Right lobe of liver (tissue), 4 donors: ENCODE data around the gene CSF2.

ENCODE experiments used
- POLR2A ChIP-seq: fragments of 450-650 bp; IDR thresholded peaks from one replicate; pipeline ENCODE4 v1.6.1; 2017; ENCODE audit warnings: antibody characterized with exemption, mild to moderate bottlenecking
- TF ChIP-seq, protein P1 (sequence below), 4 donors: fragments of 200-600 bp in 3 of 4; fragments of 450-650 bp in 1 of 4; IDR thresholded peaks; one replicate each; pipeline versions ENCODE4 v1.5.1 to v1.8.0; 2016 to 2022; ENCODE audit warnings: antibody characterized with exemption in 4 of 4, mild to moderate bottlenecking in 2 of 4
- donor health status: DM: no; HTN: no; CAD: no.
- donor health status: DM: no; HTN: no; CAD: no.
- donor health status: DM: no; HTN: yes; CAD: no.

DNA sequence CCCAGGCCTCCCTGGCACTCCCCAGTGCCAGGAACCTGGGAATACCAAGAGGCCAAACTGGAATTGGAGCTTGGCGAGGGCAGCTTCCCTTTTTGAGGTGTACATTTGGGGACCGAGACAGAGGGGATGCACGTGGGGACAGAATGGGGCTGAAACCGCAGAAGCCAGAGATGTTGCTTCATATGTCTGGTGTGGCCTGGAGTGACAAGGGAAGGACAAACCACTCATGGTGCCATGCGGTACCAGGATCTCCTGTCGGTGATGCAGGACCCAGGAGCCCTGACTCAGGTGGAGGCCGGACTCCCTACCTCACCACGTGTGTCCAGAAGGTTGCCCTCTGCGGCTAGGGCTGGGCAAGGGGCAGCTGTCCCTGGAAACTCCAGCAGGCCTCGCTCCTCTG, 4.0 kb upstream of the CSF2 start:
- TF ChIP-seq, protein P1, sequence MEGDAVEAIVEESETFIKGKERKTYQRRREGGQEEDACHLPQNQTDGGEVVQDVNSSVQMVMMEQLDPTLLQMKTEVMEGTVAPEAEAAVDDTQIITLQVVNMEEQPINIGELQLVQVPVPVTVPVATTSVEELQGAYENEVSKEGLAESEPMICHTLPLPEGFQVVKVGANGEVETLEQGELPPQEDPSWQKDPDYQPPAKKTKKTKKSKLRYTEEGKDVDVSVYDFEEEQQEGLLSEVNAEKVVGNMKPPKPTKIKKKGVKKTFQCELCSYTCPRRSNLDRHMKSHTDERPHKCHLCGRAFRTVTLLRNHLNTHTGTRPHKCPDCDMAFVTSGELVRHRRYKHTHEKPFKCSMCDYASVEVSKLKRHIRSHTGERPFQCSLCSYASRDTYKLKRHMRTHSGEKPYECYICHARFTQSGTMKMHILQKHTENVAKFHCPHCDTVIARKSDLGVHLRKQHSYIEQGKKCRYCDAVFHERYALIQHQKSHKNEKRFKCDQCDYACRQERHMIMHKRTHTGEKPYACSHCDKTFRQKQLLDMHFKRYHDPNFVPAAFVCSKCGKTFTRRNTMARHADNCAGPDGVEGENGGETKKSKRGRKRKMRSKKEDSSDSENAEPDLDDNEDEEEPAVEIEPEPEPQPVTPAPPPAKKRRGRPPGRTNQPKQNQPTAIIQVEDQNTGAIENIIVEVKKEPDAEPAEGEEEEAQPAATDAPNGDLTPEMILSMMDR (IDR thresholded peaks at IDR 0.05) = no peak
- TF ChIP-seq POLR2A = no peak
